Activated gamma-delta T cell (primary cell): ENCODE measurements around the gene RPTOR.

ENCODE experiments used
- DNase-seq: peaks from one replicate; lab custom pipeline; 2025; lab: John Stamatoyannopoulos, UW

The RPTOR gene

GRCh38 chr17:80913928-80914821 lies 369.5 kb downstream of the RPTOR start:
- DNase-seq, result no peak

DNA sequence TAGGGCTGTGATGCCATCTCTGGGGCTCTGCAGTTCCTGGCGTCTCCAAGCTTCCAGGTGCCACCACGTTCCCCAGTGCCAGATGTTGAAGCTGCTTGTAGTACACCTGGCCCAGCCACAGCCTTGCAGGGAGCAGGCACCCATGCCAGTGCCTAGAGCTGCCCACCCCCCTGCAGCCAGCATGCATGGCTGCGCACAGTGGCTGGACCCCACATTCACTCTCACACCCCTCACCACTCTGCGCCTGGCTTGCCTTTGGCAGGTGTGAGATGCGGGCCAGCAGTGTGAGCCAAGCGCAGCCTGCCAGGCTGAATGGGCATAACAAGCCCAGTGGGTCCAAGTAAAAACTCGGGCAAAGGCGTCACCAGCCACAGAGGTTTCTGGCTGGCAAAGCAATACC lies 371.6 kb downstream of the RPTOR start:
- no peak for DNase-seq

GRCh38 chr17:80917716-80918560 lies 373.3 kb downstream of the RPTOR start:
- DNase-seq, result no peak

DNA sequence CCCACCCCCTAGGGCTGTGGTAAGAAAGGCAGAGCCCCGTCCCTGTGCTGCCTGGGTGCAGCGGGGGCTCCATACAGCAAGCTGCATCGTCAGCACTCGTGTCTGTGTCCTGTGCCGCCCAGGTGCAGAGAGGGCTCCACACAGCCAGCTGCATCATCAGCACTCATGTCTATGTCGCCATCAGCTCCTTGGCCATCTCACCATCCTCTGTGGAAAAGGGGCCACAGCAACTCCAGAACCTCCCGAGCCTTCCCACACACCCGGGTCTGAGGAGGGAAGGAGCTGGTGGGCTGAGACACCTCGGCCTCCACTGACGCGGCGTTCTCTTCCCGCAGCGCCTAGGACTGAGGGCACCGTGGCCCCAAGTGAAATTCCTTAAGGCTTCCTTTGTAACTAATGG lies 374.1 kb downstream of the RPTOR start:
- DNase-seq, result no peak

- DNase-seq, result no peak
Measured at GRCh38 chr17:80919331-80920311, 375.0 kb downstream of the RPTOR start.

- no peak for DNase-seq
Measured at GRCh38 chr17:80920441-80920840, 375.8 kb downstream of the RPTOR start.

GRCh38 chr17:80921159-80921558 lies 376.5 kb downstream of the RPTOR start:
- DNase-seq, result no peak

DNA sequence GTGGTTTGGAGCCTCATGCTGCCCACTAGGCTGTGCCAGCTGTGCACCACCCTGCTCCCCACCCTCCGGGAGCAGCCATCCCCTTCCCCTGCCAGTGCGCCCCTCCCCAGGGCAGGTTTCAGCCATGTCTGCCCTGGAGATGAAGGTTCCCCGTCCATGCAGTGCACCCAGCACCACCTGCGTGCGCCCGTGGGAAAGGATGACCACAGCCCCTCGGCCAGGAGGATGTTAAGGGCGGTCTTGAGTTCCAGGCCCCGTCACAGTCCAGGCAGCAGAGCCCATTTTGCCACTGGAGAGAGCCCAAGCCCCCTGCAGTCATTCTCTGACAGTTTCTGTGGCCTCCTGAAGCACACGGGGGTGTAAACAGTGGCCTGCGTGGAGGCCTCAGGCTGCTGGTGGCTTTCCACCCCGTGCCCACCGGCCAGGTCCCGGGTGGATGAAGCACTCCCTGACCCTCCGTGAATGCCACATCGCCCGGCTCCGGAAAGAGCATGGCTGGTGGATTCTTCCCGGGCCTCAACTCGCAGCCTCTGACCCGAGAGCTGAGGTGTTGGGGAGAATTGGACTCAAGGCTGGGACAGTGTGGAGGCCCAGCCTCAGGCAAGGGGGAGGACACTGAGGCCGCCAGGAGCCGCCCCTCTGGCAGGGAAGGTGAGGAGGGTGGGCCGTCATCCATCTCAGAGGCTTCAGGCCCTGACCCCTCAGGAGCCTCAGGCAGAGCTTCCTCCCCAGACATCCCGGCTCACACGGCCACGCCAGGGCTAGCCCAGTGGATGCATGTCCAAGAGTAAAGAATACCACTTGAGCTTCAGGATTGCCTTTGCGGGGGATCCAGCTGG lies 377.3 kb downstream of the RPTOR start:
- DNase-seq, result no peak

DNA sequence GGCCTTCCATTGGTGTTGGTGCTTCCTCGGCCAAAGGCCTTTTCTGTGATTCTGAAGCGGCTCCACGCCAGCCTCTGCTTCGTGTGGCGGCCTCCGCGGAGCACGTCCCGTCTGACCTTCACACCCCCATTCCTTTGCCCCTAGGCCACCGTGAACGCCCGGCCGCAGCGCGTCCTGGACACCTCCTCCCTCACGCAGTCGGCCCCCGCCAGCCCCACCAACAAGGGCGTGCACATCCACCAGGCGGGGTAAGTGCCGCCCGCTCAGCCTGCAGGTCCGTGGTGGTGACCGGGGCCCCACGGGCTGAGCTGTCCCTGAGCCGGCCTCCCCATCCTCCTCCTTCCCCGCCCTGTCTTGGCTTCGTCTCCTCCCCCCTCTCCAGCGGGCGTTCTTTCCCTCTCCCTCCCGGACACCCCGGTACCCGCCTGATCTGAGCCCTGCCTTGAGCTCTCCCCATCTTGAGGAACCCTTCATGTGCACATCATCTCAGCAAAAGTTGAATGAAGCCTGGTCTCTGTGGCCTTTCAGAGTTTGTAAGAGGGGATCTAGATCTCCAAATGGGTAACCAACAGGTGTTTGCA lies 378.0 kb downstream of the RPTOR start:
- DNase-seq, result no peak

- DNase-seq, result no peak
Measured at GRCh38 chr17:80923211-80924110, 378.8 kb downstream of the RPTOR start.

- no peak for DNase-seq
Measured at GRCh38 chr17:80924111-80924806, 379.6 kb downstream of the RPTOR start.

GRCh38 chr17:80924807-80925610 lies 380.4 kb downstream of the RPTOR start:
- no peak for DNase-seq

GRCh38 chr17:80925688-80926335 lies 381.2 kb downstream of the RPTOR start:
- DNase-seq, result no peak

DNA sequence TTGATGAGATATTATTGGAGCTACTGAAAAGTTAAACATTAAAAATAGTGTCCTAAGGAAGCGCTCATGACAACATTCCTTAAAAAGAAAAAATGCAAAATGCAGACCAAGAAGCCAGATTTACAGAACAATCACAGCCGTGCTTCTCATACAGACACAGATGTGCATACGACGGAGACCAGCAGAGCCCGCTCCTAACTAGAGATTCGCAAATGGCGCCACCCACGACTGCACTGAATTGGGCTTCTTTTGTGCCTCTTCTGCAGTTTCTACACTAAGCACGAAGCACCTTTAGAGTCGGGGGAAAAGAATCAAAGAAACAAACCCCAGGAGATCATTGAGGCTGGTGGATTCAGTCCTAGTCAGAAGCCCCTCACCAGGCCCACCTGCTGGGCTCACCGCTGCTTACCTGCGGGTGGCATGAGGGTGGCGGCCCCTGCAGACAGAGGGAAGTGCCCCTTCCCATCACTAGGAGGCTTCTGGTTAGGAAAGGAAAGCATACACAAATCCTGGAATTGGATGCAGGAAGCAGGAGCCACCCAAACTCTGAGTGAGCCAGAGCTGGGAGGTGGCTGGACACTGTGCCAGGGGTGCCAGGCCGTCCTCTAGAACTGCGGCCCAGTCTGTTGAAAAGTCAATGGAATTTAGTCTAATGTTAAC lies 382.1 kb downstream of the RPTOR start:
- DNase-seq, result no peak

DNA sequence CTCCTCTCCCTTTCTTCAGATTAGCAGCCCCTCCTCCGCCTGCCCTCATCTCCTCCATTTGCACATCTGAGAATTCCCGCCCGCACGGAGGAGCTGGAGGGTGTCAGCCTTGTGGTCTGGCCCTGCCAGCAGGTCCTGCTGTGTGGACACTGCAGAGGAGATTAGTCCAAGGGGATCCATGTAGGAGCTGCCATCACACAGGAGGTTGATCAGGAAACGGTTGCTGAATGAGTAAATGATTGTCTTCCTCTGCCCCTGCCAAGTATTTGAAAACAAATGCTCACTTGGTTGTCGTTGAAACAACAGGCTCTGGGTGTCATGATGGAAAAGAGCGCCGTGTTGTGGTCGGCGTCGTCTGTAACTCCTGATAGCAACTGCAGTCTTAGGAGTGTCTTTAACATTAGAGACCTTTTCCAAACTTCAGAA lies 383.2 kb downstream of the RPTOR start:
- DNase-seq, result no peak

DNA sequence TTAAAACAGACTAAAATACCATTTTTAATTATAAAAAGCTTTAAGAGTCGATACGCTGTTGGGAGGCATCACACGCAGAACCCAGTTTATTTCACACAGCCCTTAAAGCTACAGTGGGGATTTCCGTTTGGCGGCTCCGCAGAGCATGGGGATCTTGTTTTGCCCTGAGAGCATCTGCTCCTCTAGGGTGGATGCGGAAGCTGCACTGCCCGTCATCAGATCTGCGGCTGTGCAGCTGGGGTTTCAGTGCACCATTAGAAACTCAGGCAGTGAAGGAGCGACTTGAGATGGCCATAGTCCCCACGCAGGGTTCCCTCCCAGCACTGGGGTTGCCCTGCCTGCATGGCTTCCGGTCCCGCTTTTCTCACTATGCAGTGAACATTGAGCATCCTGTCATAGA lies 384.8 kb downstream of the RPTOR start:
- DNase-seq, result no peak
